ENCODE measurements around the gene GAGE12H.
"Not testable (repeated sequence)": the region's sequence is repeated elsewhere in the genome, so short reads cannot be mapped to it uniquely, and the experiment has no call there.

The GAGE12H gene

GRCh38 chrX:49560542-49560941, 19.2 kb upstream of the GAGE12H start, which contains the start of gene GAGE12F:
Gene GAGE12F (plus strand): TSS chrX:49560842. CDS start chrX:49561997, 1,155 bp downstream.
- not testable (repeated sequence) for H4K91ac ChIP-seq (ENCODE audit: low read depth, low read length); H3K79me2 ChIP-seq (ENCODE audit: control insufficient read depth, insufficient read depth, low read length, poor library complexity); H4K12ac ChIP-seq (ENCODE audit: low read depth, low read length); H2BK12ac ChIP-seq (ENCODE audit: low read length); H2BK5ac ChIP-seq (ENCODE audit: low read depth, low read length, poor library complexity); H2AFZ ChIP-seq (ENCODE audit: insufficient read depth, low read length, poor library complexity); H3K36me3 ChIP-seq (ENCODE audit: control insufficient read depth in 1 of 2, insufficient read depth in 2 of 2, low read length in 2 of 2); H3K79me1 ChIP-seq (ENCODE audit: low read length); H3K27ac ChIP-seq (ENCODE audit: low read depth, low read length); H3K9ac ChIP-seq (ENCODE audit: low read length); H3K4ac ChIP-seq (ENCODE audit: low read depth, low read length); DNase-seq; H3K18ac ChIP-seq (ENCODE audit: low read length); H2AK5ac ChIP-seq (ENCODE audit: low read length); H3K14ac ChIP-seq (ENCODE audit: low read length); H2BK120ac ChIP-seq (ENCODE audit: insufficient read depth, low read length, poor library complexity); H3K9me3 ChIP-seq (ENCODE audit: insufficient read depth, low read depth, low read length); H3K27me3 ChIP-seq (ENCODE audit: insufficient read depth, low read length); H4K8ac ChIP-seq (ENCODE audit: low read depth, low read length); H3K23ac ChIP-seq (ENCODE audit: low read length); H3K4me1 ChIP-seq (ENCODE audit: control insufficient read depth in 1 of 2, insufficient read depth in 2 of 2, low read length in 2 of 2); H3K4me3 ChIP-seq (ENCODE audit: low read depth, low read length); H3K4me2 ChIP-seq (ENCODE audit: low read length)
- no CpG with 5 or more reads among the region's 16 CpGs for WGBS (ENCODE audit: extremely low coverage, insufficient coverage, insufficient read length)

DNA sequence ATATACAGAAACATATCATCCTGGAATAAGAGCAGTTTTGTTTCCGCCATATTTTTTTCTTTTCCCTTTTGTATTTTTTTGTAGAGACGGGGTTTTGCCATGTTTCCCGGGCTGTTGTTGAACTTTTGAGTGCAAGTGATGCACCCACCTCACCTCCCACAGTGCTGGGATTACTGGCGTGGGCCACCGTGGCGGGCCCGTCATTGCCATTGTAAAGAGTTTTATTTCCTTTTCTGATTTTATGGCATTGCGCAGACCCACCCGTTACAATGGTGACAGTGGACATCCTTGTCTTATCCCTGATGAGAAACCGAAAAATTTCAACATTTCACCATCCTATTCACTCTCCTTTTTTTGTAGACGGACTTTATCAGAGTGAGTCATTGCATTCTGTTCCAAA, 11.0 kb upstream of the GAGE12H start:
- H4K91ac ChIP-seq (ENCODE audit: low read depth, low read length); H3K4me1 ChIP-seq (ENCODE audit: control insufficient read depth in 1 of 2, insufficient read depth in 2 of 2, low read length in 2 of 2); H3K9ac ChIP-seq (ENCODE audit: low read length); H3K79me1 ChIP-seq (ENCODE audit: low read length); H3K79me2 ChIP-seq (ENCODE audit: control insufficient read depth, insufficient read depth, low read length, poor library complexity); H3K9me3 ChIP-seq (ENCODE audit: insufficient read depth, low read depth, low read length); H2AK5ac ChIP-seq (ENCODE audit: low read length); H3K23ac ChIP-seq (ENCODE audit: low read length); H4K8ac ChIP-seq (ENCODE audit: low read depth, low read length); H2AFZ ChIP-seq (ENCODE audit: insufficient read depth, low read length, poor library complexity); H3K36me3 ChIP-seq (ENCODE audit: control insufficient read depth in 1 of 2, insufficient read depth in 2 of 2, low read length in 2 of 2); H3K4me2 ChIP-seq (ENCODE audit: low read length); H2BK12ac ChIP-seq (ENCODE audit: low read length); H2BK120ac ChIP-seq (ENCODE audit: insufficient read depth, low read length, poor library complexity); DNase-seq; H3K27ac ChIP-seq (ENCODE audit: low read depth, low read length); H3K18ac ChIP-seq (ENCODE audit: low read length); H3K4me3 ChIP-seq (ENCODE audit: low read depth, low read length); H3K27me3 ChIP-seq (ENCODE audit: insufficient read depth, low read length); H2BK5ac ChIP-seq (ENCODE audit: low read depth, low read length, poor library complexity); H3K4ac ChIP-seq (ENCODE audit: low read depth, low read length); H3K14ac ChIP-seq (ENCODE audit: low read length); H4K12ac ChIP-seq (ENCODE audit: low read depth, low read length): not testable (repeated sequence)
- no CpG with 5 or more reads among the region's 11 CpGs for WGBS (ENCODE audit: extremely low coverage, insufficient coverage, insufficient read length)

DNA sequence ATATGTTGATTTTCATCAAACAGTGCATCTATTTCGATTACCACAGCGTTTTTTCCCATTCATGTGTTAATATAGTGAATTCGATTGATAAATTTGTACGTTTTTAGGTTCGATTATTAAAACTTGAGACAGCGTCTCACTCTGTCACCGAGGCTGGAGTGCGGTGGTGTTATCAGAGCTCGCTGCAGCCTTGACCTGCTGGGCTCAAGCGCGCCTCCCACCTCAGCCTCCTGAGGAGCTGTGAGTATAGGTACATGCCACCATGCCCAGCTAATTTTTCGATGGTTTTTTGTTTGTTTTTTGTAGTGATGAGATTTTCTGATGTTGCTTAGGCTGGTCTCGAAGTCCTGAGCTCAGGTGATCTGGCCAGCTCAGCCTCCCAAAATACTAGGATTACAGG, 10.6 kb upstream of the GAGE12H start:
- H4K8ac ChIP-seq (ENCODE audit: low read depth, low read length); H3K4me1 ChIP-seq (ENCODE audit: control insufficient read depth in 1 of 2, insufficient read depth in 2 of 2, low read length in 2 of 2); H3K4me2 ChIP-seq (ENCODE audit: low read length); H2BK12ac ChIP-seq (ENCODE audit: low read length); H3K18ac ChIP-seq (ENCODE audit: low read length); H3K9ac ChIP-seq (ENCODE audit: low read length); H3K4ac ChIP-seq (ENCODE audit: low read depth, low read length); H3K4me3 ChIP-seq (ENCODE audit: low read depth, low read length); DNase-seq; H4K12ac ChIP-seq (ENCODE audit: low read depth, low read length); H3K27me3 ChIP-seq (ENCODE audit: insufficient read depth, low read length); H2BK5ac ChIP-seq (ENCODE audit: low read depth, low read length, poor library complexity); H4K91ac ChIP-seq (ENCODE audit: low read depth, low read length); H3K27ac ChIP-seq (ENCODE audit: low read depth, low read length); H3K14ac ChIP-seq (ENCODE audit: low read length); H3K23ac ChIP-seq (ENCODE audit: low read length); H3K9me3 ChIP-seq (ENCODE audit: insufficient read depth, low read depth, low read length); H2BK120ac ChIP-seq (ENCODE audit: insufficient read depth, low read length, poor library complexity); H3K79me2 ChIP-seq (ENCODE audit: control insufficient read depth, insufficient read depth, low read length, poor library complexity); H2AFZ ChIP-seq (ENCODE audit: insufficient read depth, low read length, poor library complexity); H3K36me3 ChIP-seq (ENCODE audit: control insufficient read depth in 1 of 2, insufficient read depth in 2 of 2, low read length in 2 of 2); H2AK5ac ChIP-seq (ENCODE audit: low read length); H3K79me1 ChIP-seq (ENCODE audit: low read length): not testable (repeated sequence)
- WGBS (ENCODE audit: extremely low coverage, insufficient coverage, insufficient read length), result no CpG with 5 or more reads among the region's 13 CpGs

GRCh38 chrX:49570100-49570499, 9.6 kb upstream of the GAGE12H start, which contains the start of gene GAGE12G:
Gene GAGE12G (plus strand): TSS chrX:49570400. CDS start chrX:49571555, 1,155 bp downstream.
- not testable (repeated sequence) for H3K14ac ChIP-seq (ENCODE audit: low read length); H3K79me1 ChIP-seq (ENCODE audit: low read length); H3K23ac ChIP-seq (ENCODE audit: low read length); H3K36me3 ChIP-seq (ENCODE audit: control insufficient read depth in 1 of 2, insufficient read depth in 2 of 2, low read length in 2 of 2); H3K27ac ChIP-seq (ENCODE audit: low read depth, low read length); H3K79me2 ChIP-seq (ENCODE audit: control insufficient read depth, insufficient read depth, low read length, poor library complexity); H4K12ac ChIP-seq (ENCODE audit: low read depth, low read length); H3K4ac ChIP-seq (ENCODE audit: low read depth, low read length); H2BK5ac ChIP-seq (ENCODE audit: low read depth, low read length, poor library complexity); H2BK12ac ChIP-seq (ENCODE audit: low read length); H3K4me2 ChIP-seq (ENCODE audit: low read length); DNase-seq; H3K9ac ChIP-seq (ENCODE audit: low read length); H2AFZ ChIP-seq (ENCODE audit: insufficient read depth, low read length, poor library complexity); H2BK120ac ChIP-seq (ENCODE audit: insufficient read depth, low read length, poor library complexity); H3K27me3 ChIP-seq (ENCODE audit: insufficient read depth, low read length); H4K8ac ChIP-seq (ENCODE audit: low read depth, low read length); H4K91ac ChIP-seq (ENCODE audit: low read depth, low read length); H3K9me3 ChIP-seq (ENCODE audit: insufficient read depth, low read depth, low read length); H3K4me1 ChIP-seq (ENCODE audit: control insufficient read depth in 1 of 2, insufficient read depth in 2 of 2, low read length in 2 of 2); H3K4me3 ChIP-seq (ENCODE audit: low read depth, low read length); H2AK5ac ChIP-seq (ENCODE audit: low read length); H3K18ac ChIP-seq (ENCODE audit: low read length)
- no CpG with 5 or more reads among the region's 16 CpGs for WGBS (ENCODE audit: extremely low coverage, insufficient coverage, insufficient read length)

All from trophoblast cell (in vitro differentiated cells and primary cell).